Measurements from ENCODE around the gene NMT1. TPM values are rescaled to one million over a fixed set of nuclear protein-coding genes. Genes with fewer than 3 reads are reported as not detected.

NMT1 gene
- total RNA-seq, 1 experiment from 2014 or later = 153 TPM

Other genes with a start within 250 kb of the NMT1 start
- gene GJC1, start 231.0 kb upstream of the NMT1 start, total RNA-seq (2014; rRNA removed; shearing (Covaris generic)) = 47.4 and 71.0 TPM in 2 replicates
- gene HIGD1B, start 213.4 kb upstream of the NMT1 start, total RNA-seq (2014; rRNA removed; shearing (Covaris generic)) = not detected in 2 replicates
- 164 and 176 TPM in 2 replicates for gene EFTUD2, start 161.9 kb upstream of the NMT1 start, total RNA-seq (2014; rRNA removed; shearing (Covaris generic))
- not detected in 2 replicates for gene GFAP, start 145.8 kb upstream of the NMT1 start, total RNA-seq (2014; rRNA removed; shearing (Covaris generic))
- 22.6 and 24.4 TPM in 2 replicates for gene KIF18B, start 113.5 kb upstream of the NMT1 start, total RNA-seq (2014; rRNA removed; shearing (Covaris generic))
- gene C1QL1, start 93.0 kb upstream of the NMT1 start, total RNA-seq (2014; rRNA removed; shearing (Covaris generic)) = 68.2 and 84.1 TPM in 2 replicates
- gene DCAKD, start 9.7 kb upstream of the NMT1 start, total RNA-seq (2014; rRNA removed; shearing (Covaris generic)) = 73.9 and 80.9 TPM in 2 replicates
- gene PLCD3, start 71.2 kb downstream of the NMT1 start, total RNA-seq (2014; rRNA removed; shearing (Covaris generic)) = 29.2 and 86.2 TPM in 2 replicates
- gene ACBD4, start 74.4 kb downstream of the NMT1 start, total RNA-seq (2014; rRNA removed; shearing (Covaris generic)) = 0.49 and 6.1 TPM in 2 replicates
- 24.1 and 26.3 TPM in 2 replicates for gene HEXIM1, start 87.2 kb downstream of the NMT1 start, total RNA-seq (2014; rRNA removed; shearing (Covaris generic))
- 16.6 and 18.8 TPM in 2 replicates for gene HEXIM2, start 100.6 kb downstream of the NMT1 start, total RNA-seq (2014; rRNA removed; shearing (Covaris generic))
- gene FMNL1, start 160.6 kb downstream of the NMT1 start, total RNA-seq (2014; rRNA removed; shearing (Covaris generic)) = 6.1 and 17.9 TPM in 2 replicates
- not detected in 2 replicates for gene SPATA32, start 200.8 kb downstream of the NMT1 start, total RNA-seq (2014; rRNA removed; shearing (Covaris generic))

Data from G401 (cell line).